GM12878 (cell line): Measurements from ENCODE around the gene RPRD2. TPM values are rescaled to one million over a fixed set of nuclear protein-coding genes. Genes with fewer than 3 reads are reported as not detected.
A peak's percentile ranks its signal among the peaks of the same experiment; 100 is the strongest.

Source experiments
- ATAC-seq: fragments of 200-7000 bp; cut with Tn5 transposase; 3 replicates; pipeline ENCODE4 v1.9.1; 2020; ENCODE audit warnings: mild to moderate bottlenecking, moderate library complexity
- BruUV-seq: library from RNA; stranded (reverse); fragments of 400-500 nt; replicated peaks from 2 replicates; lab custom pipeline; 2021; lab: Mats Ljungman, UMichigan
- CTCF ChIA-PET: fragments of 300-600 bp; sonication (Branson Sonifier 250); formaldehyde crosslinking; extraction: SDS; loops from one replicate; lab custom pipeline; 2021; ENCODE audit warnings: inconsistent platforms; lab: Yijun Ruan, JAX
- POLR2A ChIA-PET: fragments of 350-600 bp; formaldehyde crosslinking; extraction: SDS; loops from one replicate; lab custom pipeline; 2021; ENCODE audit warnings: inconsistent platforms; lab: Charles Lee
- RAD21 ChIA-PET: fragments of 300-600 bp; sonication (Branson Sonifier 250); formaldehyde crosslinking; loops from one replicate; lab custom pipeline; 2023; ENCODE audit warnings: antibody characterized with exemption; ENCODE audit not compliant: unreplicated experiment; lab: Charles Lee
- SMC1A ChIA-PET: fragments of 300-600 bp; sonication (Branson Sonifier 250); formaldehyde crosslinking; loops from one replicate; lab custom pipeline; 2023; ENCODE audit not compliant: unreplicated experiment, uncharacterized antibody; lab: Charles Lee
- DNase-seq: peaks from one replicate; pipeline ENCODE4 v3.0.0-alpha.2; 2011; ENCODE audit warnings: low read depth, low spot score
- FAIRE-seq: peaks from 3 replicates; lab custom pipeline; 2011; peaks lifted over from hg19 to GRCh38; lab: Jason Lieb, UNC
- H2AFZ ChIP-seq: 2 replicates; pipeline ENCODE4 v1.6.0; 2011; ENCODE audit warnings: low read depth, low read length, control low read depth; ENCODE audit not compliant: control insufficient read depth
- H3K27ac ChIP-seq: 2 replicates; pipeline ENCODE4 v1.5.1; 2011; ENCODE audit warnings: control low read depth; ENCODE audit not compliant: control insufficient read depth, insufficient read depth
- H3K27me3 ChIP-seq, 2 experiments: replicated peaks in 1 of 2; 2 replicates each; pipeline versions ENCODE4 v1.6.0 to v1.6.1; 2011; ENCODE audit warnings: low read length in 1 of 2; ENCODE audit not compliant: control insufficient read depth in 2 of 2, insufficient read depth in 2 of 2
- H3K36me3 ChIP-seq, 2 experiments: 2 replicates each; pipeline ENCODE4 v1.5.1; 2011; ENCODE audit warnings: low read length in 1 of 2; ENCODE audit not compliant: control insufficient read depth in 2 of 2, insufficient read depth in 2 of 2
- H3K4me1 ChIP-seq: 2 replicates; pipeline ENCODE4 v1.6.1; 2011; ENCODE audit warnings: mild to moderate bottlenecking, low read length, moderate library complexity, mixed read lengths; ENCODE audit not compliant: control insufficient read depth, insufficient read depth
- H3K4me2 ChIP-seq: 2 replicates; pipeline ENCODE4 v1.6.0; 2011; ENCODE audit warnings: control low read depth; ENCODE audit not compliant: control insufficient read depth, insufficient read depth
- H3K4me3 ChIP-seq: fragments of 200-600 bp; sonication (generic); 2 replicates; pipeline ENCODE4 v1.5.1; 2016
- H3K79me2 ChIP-seq: 2 replicates; pipeline ENCODE4 v1.6.0; 2011; ENCODE audit warnings: low read length; ENCODE audit not compliant: control insufficient read depth, insufficient read depth
- H3K9ac ChIP-seq: 2 replicates; pipeline ENCODE4 v1.8.0; 2011; ENCODE audit warnings: low read length, control low read depth, mixed read lengths; ENCODE audit not compliant: control insufficient read depth, insufficient read depth
- H3K9me3 ChIP-seq: replicated peaks from 3 replicates; pipeline ENCODE4 v1.5.1; 2011; ENCODE audit warnings: mild to moderate bottlenecking, low read length; ENCODE audit not compliant: control insufficient read depth, insufficient read depth
- H4K20me1 ChIP-seq: 2 replicates; pipeline ENCODE4 v1.6.0; 2011; ENCODE audit not compliant: control insufficient read depth, insufficient read depth
- BCL11A ChIP-seq: IDR thresholded peaks from 2 replicates; pipeline ENCODE4 v1.6.1; 2011; ENCODE audit warnings: low read depth, low read length
- HCFC1 ChIP-seq: fragments of 150-350 bp; IDR thresholded peaks from 2 replicates; pipeline ENCODE4 v1.6.1; 2014; ENCODE audit warnings: low read length
- IKZF1 ChIP-seq: fragments of 450-650 bp; conservative IDR thresholded peaks from 2 replicates; pipeline ENCODE4 v1.6.1; 2017; ENCODE audit warnings: antibody characterized with exemption, mild to moderate bottlenecking
- NR2C1 ChIP-seq: fragments of 450-650 bp; IDR thresholded peaks from 2 replicates; pipeline ENCODE4 v1.6.1; 2017; ENCODE audit warnings: antibody characterized with exemption, mild to moderate bottlenecking, moderate library complexity
- NR2F1 ChIP-seq: fragments of 450-650 bp; conservative IDR thresholded peaks from 2 replicates; pipeline ENCODE4 v1.6.1; 2017; ENCODE audit warnings: mild to moderate bottlenecking
- POLR2AphosphoS2 ChIP-seq: IDR thresholded peaks from 2 replicates; pipeline ENCODE4 v1.6.1; 2011; ENCODE audit warnings: low read depth, mild to moderate bottlenecking, low read length, improper control_type of control experiment, moderate library complexity
- SKIL ChIP-seq: fragments of 450-650 bp; IDR thresholded peaks from 2 replicates; pipeline ENCODE4 v1.6.1; 2017; ENCODE audit warnings: mild to moderate bottlenecking, low read depth, inconsistent platforms; ENCODE audit not compliant: poor library complexity, severe bottlenecking
- TCF3 ChIP-seq: IDR thresholded peaks from 2 replicates; pipeline ENCODE4 v1.6.1; 2012; ENCODE audit warnings: low read depth, mild to moderate bottlenecking, low read length, borderline replicate concordance; ENCODE audit not compliant: insufficient read depth
- ZNF687 ChIP-seq: fragments of 450-650 bp; IDR thresholded peaks from 2 replicates; pipeline ENCODE4 v1.6.1; 2017; ENCODE audit warnings: mild to moderate bottlenecking, moderate library complexity
- ZZZ3 ChIP-seq: IDR thresholded peaks from 2 replicates; pipeline ENCODE4 v1.6.1; 2011; ENCODE audit warnings: low read depth; ENCODE audit not compliant: control insufficient read depth, insufficient read length
- WGBS: methylation state at CpG from one replicate; pipeline ENCODE4 v1.1.6; 2016; ENCODE audit warnings: low lambda C conversion rate; ENCODE audit not compliant: insufficient replicate concordance, insufficient coverage; ENCODE audit errors: missing lambda C conversion rate; 5-methylcytosine and 5-hydroxymethylcytosine counted together
- in situ Hi-C: fragments of 300-500 bp; cut with MboI; formaldehyde crosslinking; loops from 9 replicates; pipeline ENCODE4 v1.14.3; 2018; ENCODE audit warnings: mixed read lengths
- intact Hi-C: fragments of 100-400 bp; cut with micrococcal nuclease; formaldehyde crosslinking; loops from one replicate; pipeline ENCODE4 v1.14.2; 2022; ENCODE audit not compliant: unreplicated experiment
- polyA plus RNA-seq, 11 experiments: library from polyadenylated mRNA; depleted of rRNA in 4 of 11; unstranded in 6 of 11; stranded (reverse) in 5 of 11; fragments of >200 nt; fragmentation: Nextera tagmentation in 4 of 11; fragmentation: Illumina TruSeq in 1 of 11; extraction: Ambion mirVana in 4 of 11; extraction: Trizol in 1 of 11; gene quantifications; 1 replicate in 1 of 11; 2 replicates in 10 of 11; pipeline versions ENCODE4 v1.2.1 to v1.2.3, GENCODE V29; 2011 to 2016; ENCODE audit warnings: inconsistent platforms in 2 of 11, missing spikeins in 2 of 11, low read depth in 1 of 11
- total RNA-seq, 4 experiments: library from RNA; depleted of rRNA in 3 of 4; stranded (reverse); fragments of >200 nt in 3 of 4; fragmentation: Illumina TruSeq in 1 of 4; extraction: Trizol in 1 of 4; gene quantifications; 2 replicates each; pipeline versions ENCODE4 v1.2.1 to v1.2.3, GENCODE V29; 2013 to 2021
- TF ChIP-seq, protein P1 (sequence below): IDR thresholded peaks from 2 replicates; pipeline ENCODE4 v1.6.1; 2011; ENCODE audit warnings: low read depth, mild to moderate bottlenecking, low read length, moderate library complexity, borderline replicate concordance; ENCODE audit errors: extremely low read depth
- TF ChIP-seq, protein P2 (sequence below): fragments of 450-650 bp; IDR thresholded peaks from 2 replicates; pipeline ENCODE4 v1.6.1; 2016; ENCODE audit warnings: mild to moderate bottlenecking, moderate library complexity, borderline replicate concordance

Gene RPRD2
- total and polyA plus RNA-seq, 10 of the 15 experiments (the other 5 are each of a cell fraction or from before 2014, with no cell fraction given): 1.9 to 24.8 (median 13.3) TPM

GRCh38 chr1:150389650-150390049 is 25.7 kb downstream of the RPRD2 start:
- ATAC-seq: no peak
- in situ Hi-C loops: no loop called here
- TF ChIP-seq ZZZ3 (no peak), HCFC1 (no peak), NR2C1 (no peak), IKZF1 (no peak), TCF3 (no peak), SKIL (no peak), POLR2AphosphoS2 (no peak), NR2F1 (no peak), ZNF687 (no peak), BCL11A (no peak)
- TF ChIP-seq, protein P1, sequence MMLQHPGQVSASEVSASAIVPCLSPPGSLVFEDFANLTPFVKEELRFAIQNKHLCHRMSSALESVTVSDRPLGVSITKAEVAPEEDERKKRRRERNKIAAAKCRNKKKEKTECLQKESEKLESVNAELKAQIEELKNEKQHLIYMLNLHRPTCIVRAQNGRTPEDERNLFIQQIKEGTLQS: no peak
- TF ChIP-seq, protein P2, sequence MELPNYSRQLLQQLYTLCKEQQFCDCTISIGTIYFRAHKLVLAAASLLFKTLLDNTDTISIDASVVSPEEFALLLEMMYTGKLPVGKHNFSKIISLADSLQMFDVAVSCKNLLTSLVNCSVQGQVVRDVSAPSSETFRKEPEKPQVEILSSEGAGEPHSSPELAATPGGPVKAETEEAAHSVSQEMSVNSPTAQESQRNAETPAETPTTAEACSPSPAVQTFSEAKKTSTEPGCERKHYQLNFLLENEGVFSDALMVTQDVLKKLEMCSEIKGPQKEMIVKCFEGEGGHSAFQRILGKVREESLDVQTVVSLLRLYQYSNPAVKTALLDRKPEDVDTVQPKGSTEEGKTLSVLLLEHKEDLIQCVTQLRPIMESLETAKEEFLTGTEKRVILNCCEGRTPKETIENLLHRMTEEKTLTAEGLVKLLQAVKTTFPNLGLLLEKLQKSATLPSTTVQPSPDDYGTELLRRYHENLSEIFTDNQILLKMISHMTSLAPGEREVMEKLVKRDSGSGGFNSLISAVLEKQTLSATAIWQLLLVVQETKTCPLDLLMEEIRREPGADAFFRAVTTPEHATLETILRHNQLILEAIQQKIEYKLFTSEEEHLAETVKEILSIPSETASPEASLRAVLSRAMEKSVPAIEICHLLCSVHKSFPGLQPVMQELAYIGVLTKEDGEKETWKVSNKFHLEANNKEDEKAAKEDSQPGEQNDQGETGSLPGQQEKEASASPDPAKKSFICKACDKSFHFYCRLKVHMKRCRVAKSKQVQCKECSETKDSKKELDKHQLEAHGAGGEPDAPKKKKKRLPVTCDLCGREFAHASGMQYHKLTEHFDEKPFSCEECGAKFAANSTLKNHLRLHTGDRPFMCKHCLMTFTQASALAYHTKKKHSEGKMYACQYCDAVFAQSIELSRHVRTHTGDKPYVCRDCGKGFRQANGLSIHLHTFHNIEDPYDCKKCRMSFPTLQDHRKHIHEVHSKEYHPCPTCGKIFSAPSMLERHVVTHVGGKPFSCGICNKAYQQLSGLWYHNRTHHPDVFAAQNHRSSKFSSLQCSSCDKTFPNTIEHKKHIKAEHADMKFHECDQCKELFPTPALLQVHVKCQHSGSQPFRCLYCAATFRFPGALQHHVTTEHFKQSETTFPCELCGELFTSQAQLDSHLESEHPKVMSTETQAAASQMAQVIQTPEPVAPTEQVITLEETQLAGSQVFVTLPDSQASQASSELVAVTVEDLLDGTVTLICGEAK: no peak
- TF ChIP-seq, all 136 proteins: peak for 0
- Histone ChIP-seq H4K20me1 (no peaks in the 10 kb centered on the region), H3K9me3 (no peaks in the 10 kb centered on the region; the same call in 2 of the 3 replicates), H3K4me2 (no peak overlapping the region), H3K9ac (no peak overlapping the region), H3K79me2 (peaks cover 60% of the 10 kb centered on the region), H3K4me3 (no peak overlapping the region), H3K4me1 (peaks cover 10% of the 10 kb centered on the region), H3K36me3 (peaks cover 0 to 2% of the 10 kb centered on the region in 2 experiments; a peak in 1 of 4 replicates), H3K27ac (no peak overlapping the region), H3K27me3 (no peaks in the 10 kb centered on the region), H2AFZ (no peak overlapping the region)
- ChIA-PET CTCF (interaction anchor here (1.1 kb wide), 1 partner anchor 13 kb away, joined by 3 read pairs; no protein-coding TSS in a partner anchor), POLR2A (interaction anchor here (1.1 to 1.6 kb wide), 2 partner anchors 15 to 26 kb away, joined by 4 to 5 read pairs; partner anchors contain the start of gene RPRD2), SMC1A (interaction anchor here (0.9 to 1.5 kb wide), 3 partner anchors 12 to 26 kb away, joined by 3 to 5 read pairs (median 4); partner anchors contain the start of gene RPRD2), RAD21 (no interaction called here)
- intact Hi-C loops: no loop called here
- no peak for DNase-seq
- no peak for FAIRE-seq
- 65% methylated on average over 4 of the region's 4 CpGs for WGBS
- TSS peak; percentile 39 for BruUV-seq
